ENCODE results near the gene ATG5.
"Not testable (repeated sequence)": the region's sequence is repeated elsewhere in the genome, so short reads cannot be mapped to it uniquely, and the experiment has no call there.

GRCh38 chr6:106269268-106269919 lies 56.2 kb downstream of the ATG5 start:
- TF ChIP-seq ESRRG (CRISPR knock-in tag; IDR thresholded peaks at IDR 0.05); PATZ1 (CRISPR knock-in tag; IDR thresholded peaks at IDR 0.05; ENCODE audit: borderline replicate concordance); ZNF565 (CRISPR knock-in tag; conservative IDR thresholded peaks at IDR 0.05; ENCODE audit: low read depth): not testable (repeated sequence)

All from SK-N-SH treated with all-trans-retinoic acid at 6 μM for 48 hours (cell line).